HUES64 (cell line): ENCODE results near the gene MYOC.
"Not testable (repeated sequence)": the region's sequence is repeated elsewhere in the genome, so short reads cannot be mapped to it uniquely, and the experiment has no call there.

Experiments
- H3K27ac ChIP-seq: 2 replicates; pipeline ENCODE4 v1.7.0; 2013; ENCODE audit warnings: low read depth, low read length, inconsistent platforms
- H3K27me3 ChIP-seq: 2 replicates; pipeline ENCODE4 v1.6.1; 2013; ENCODE audit warnings: mild to moderate bottlenecking, low read length; ENCODE audit not compliant: insufficient read depth
- H3K36me3 ChIP-seq: 2 replicates; pipeline ENCODE4 v1.6.1; 2013; ENCODE audit warnings: mild to moderate bottlenecking, low read length; ENCODE audit not compliant: insufficient read depth
- H3K4me1 ChIP-seq: 2 replicates; pipeline ENCODE4 v1.6.1; 2013; ENCODE audit warnings: mild to moderate bottlenecking, low read length, moderate library complexity; ENCODE audit not compliant: insufficient read depth
- H3K4me3 ChIP-seq: 2 replicates; pipeline ENCODE4 v1.5.1; 2013; ENCODE audit warnings: mild to moderate bottlenecking, low read length, moderate library complexity
- H3K9ac ChIP-seq: 2 replicates; pipeline ENCODE4 v1.6.1; 2013; ENCODE audit warnings: mild to moderate bottlenecking, low read depth, low read length
- H3K9me3 ChIP-seq: 2 replicates; pipeline ENCODE4 v1.6.1; 2013; ENCODE audit warnings: low read depth, low read length; ENCODE audit not compliant: insufficient read depth
- WGBS: fragments of 150-250, 120-280 bp; methylation state at CpG from one replicate; pipeline ENCODE4 v1.1.7; 2013; ENCODE audit warnings: missing lambda C conversion rate; 5-methylcytosine and 5-hydroxymethylcytosine counted together

MYOC gene

GRCh38 chr1:171664976-171665375 lies 12.5 kb upstream of the MYOC start:
- H3K9ac ChIP-seq: no peak overlapping the region

DNA sequence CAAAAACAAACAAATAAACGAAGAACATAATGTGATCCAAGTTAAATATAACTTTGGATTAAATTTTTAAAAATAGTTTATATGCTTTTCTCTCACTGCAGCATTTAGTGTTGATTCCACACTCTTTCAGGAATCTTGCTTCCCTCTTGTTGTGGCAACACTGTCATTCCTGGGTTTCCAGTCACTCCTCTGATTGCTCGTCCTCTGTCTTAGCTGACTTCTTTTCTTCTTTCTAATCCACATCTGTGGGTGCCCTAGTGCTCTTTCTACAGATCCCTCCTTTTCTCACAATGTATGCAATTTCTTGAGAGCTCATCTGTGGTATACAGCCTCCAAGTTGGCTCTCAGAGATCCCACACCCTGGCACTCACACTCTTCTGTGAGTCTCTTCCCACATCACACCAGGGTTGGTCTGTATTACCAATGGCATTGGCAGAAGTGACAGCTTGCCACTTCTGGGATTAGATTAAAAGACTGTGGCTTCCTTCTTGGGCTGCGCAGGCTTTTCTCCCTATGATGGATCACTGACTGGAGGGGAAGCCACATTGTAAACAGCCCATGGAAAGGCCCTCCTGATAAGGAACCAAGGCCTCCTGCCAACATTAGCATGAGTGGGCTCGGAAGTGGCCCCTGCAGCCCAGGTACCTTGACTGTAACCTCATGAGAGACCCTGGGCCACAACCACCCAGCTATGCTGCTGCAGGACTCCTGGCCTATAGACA lies 11.5 kb upstream of the MYOC start:
- Histone ChIP-seq H3K9ac (no peak overlapping the region), H3K9me3 (no peaks in the 10 kb centered on the region), H3K4me1 (no peaks in the 10 kb centered on the region; the same call in 1 of the 2 replicates), H3K27me3 (no peaks in the 10 kb centered on the region), H3K4me3 (no peak overlapping the region), H3K27ac (no peak overlapping the region), H3K36me3 (no peaks in the 10 kb centered on the region)
- 80% methylated on average over 3 of the region's 4 CpGs for whole genome bisulfite sequencing

More at GRCh38 chr1:171664976-171665375, 12.5 kb upstream of the MYOC start:
- Histone ChIP-seq H3K4me1 (no peaks in the 10 kb centered on the region; the same call in 1 of the 2 replicates), H3K36me3 (no peaks in the 10 kb centered on the region), H3K27ac (no peak overlapping the region), H3K4me3 (no peak overlapping the region), H3K9me3 (no peaks in the 10 kb centered on the region), H3K27me3 (no peaks in the 10 kb centered on the region)

DNA sequence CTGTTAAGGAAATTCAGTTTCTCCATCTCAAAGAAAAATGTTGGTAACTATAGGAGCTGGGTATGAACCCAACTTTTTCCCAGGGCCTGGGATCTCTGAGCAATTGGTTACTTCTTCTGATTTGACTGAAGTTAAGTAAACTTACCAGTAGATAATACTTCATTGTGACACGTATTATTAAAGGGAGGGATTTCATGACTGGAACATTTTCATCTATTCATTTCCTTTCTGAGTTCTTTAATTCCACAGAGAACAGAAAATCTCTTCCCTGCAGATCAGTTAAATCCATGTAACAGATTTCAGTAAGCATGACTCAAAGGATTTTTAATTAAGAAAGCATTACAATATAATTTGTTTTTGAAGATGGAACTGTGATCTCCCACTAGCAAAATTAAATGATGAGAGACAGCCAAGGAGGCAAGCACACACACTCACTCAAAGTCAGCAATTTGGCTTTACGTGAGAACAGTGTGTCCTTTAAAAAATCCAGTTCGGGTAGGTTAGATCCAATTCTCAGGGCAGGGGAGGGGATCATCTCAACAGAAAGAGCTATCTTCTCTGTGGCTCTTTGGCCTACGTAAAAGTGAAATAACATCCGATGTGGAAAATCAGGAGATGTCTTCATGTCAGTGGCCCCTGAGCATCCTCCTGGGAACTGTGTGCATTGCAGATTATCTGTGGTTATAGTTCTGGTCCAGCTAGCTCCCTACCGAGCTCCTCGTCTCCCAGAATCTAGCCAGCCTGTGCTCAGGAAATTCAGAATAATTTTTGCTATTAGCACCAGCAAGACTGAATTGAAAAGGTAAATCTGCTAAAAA lies 10.8 kb upstream of the MYOC start:
- H3K4me1 ChIP-seq: no peaks in the 10 kb centered on the region; the same call in 1 of the 2 replicates
- H3K27ac ChIP-seq: no peak overlapping the region
- WGBS: 94% methylated on average over 6 of the region's 7 CpGs

DNA sequence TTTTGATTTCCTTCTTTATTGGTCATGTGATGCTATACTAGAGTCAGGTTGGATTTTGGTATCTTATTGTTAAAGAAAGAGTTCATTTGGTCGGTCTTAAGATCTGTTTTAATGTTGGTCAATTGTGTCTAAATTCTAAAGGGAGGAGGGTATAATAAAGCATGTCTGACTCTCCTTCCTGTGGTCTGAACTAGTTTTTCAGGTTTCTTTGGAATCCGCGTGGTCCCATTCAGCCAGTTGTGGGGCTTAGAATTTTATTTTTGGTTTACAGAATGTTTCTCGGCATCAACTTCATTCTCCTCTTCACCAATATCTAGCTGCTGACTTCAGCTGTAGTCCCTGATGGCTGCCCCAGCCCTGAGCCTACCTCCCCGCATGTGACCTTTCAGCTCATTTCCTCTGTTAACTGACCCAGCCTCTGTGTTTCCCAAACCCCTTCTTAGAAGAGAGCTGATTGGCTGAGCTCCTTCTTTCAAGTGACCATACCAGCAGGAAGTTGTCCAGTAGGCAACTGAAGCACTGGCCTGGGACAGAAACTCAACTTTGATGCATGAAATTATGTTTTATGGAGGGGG lies 8.7 kb upstream of the MYOC start:
- H3K36me3 ChIP-seq: no peaks in the 10 kb centered on the region
- no peak overlapping the region for H3K27ac ChIP-seq
- no peaks in the 10 kb centered on the region; the same call in 1 of the 2 replicates for H3K4me1 ChIP-seq
- no peaks in the 10 kb centered on the region for H3K27me3 ChIP-seq
- H3K9ac ChIP-seq: no peak overlapping the region
- WGBS: 89% methylated on average over 5 of the region's 5 CpGs
- no peak overlapping the region for H3K4me3 ChIP-seq
- H3K9me3 ChIP-seq: no peaks in the 10 kb centered on the region

More for the DNA sequence above, 10.8 kb upstream of the MYOC start:
- Histone ChIP-seq H3K27me3 (no peaks in the 10 kb centered on the region), H3K9ac (no peak overlapping the region), H3K9me3 (no peaks in the 10 kb centered on the region), H3K4me3 (no peak overlapping the region), H3K36me3 (no peaks in the 10 kb centered on the region)

DNA sequence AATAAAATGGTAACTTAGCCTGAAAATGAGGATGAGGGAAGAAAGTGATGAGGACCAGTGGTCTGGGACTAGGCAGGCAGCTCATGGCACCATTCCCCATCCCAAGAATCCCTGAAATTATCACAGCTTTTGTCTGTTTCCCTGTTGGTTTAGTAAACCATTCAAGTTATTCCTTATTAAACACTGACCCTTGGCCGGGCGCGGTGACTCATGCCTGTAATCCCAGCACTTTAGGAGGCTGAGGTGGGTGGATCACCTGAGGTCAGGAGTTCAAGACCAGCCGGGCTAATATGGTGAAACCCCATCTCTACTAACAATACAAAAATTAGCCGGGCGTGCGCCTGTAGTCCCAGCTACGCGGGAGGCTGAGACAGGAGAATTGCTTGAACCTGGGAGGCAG lies 3.7 kb upstream of the MYOC start:
- H3K9me3 ChIP-seq, H3K9ac ChIP-seq, H3K27me3 ChIP-seq, H3K4me1 ChIP-seq, H3K4me3 ChIP-seq, H3K27ac ChIP-seq, H3K36me3 ChIP-seq: not testable (repeated sequence)
- 95% methylated on average over 9 of the region's 9 CpGs for WGBS

- Histone ChIP-seq H3K4me1 (0 out of 2 replicates have a peak, but pooled peaks cover 5% of the 10 kb centered on the region), H3K9ac (no peak overlapping the region), H3K27me3 (no peaks in the 10 kb centered on the region), H3K4me3 (no peak overlapping the region), H3K27ac (no peak overlapping the region), H3K9me3 (no peaks in the 10 kb centered on the region), H3K36me3 (no peaks in the 10 kb centered on the region)
- 84% methylated on average over 6 of the region's 6 CpGs for WGBS
Observed at GRCh38 chr1:171655746-171656116, 3.2 kb upstream of the MYOC start.

DNA sequence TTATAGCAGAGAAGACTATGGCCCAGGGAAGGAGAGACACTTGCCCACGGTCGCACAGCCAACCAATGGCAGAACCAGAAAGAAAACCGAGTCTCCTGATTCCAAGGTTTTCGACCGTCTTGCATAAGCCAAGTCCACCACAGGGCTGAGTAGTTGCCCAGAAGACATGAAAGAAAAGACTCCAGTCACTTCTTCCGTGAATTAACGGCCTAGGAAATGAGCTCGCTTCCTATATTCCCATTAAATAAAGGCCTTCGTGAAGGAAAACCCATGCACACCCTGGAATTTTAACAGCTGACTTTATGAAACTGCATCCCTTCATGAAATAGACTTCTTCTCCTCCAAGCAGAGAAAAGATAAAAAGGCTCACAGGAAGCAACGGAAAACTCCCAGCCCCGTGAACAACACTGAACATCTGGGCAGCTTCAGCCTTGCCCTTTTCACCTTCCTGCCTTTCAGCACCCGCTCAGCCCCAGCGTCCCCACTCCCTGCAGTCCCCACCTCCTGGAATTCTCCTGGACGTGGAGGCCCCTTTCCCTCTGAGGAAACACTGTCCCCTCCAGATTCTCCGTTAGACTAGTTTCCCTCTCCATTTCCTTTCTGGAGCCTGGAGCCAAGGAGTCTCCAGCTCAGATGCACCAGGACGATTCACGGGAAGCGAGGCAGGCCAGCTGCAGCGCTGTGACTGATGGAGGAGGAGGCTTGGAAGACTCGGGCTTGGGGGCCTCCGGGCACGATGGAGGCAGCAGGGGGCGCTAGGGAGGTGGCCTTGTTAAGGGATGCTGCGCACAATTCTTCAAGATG lies 2.7 kb upstream of the MYOC start:
- no peak overlapping the region for H3K27ac ChIP-seq
- 0 out of 2 replicates have a peak, but pooled peaks cover 5% of the 10 kb centered on the region for H3K4me1 ChIP-seq
- H3K36me3 ChIP-seq: no peaks in the 10 kb centered on the region
- H3K4me3 ChIP-seq: no peak overlapping the region
- no peaks in the 10 kb centered on the region for H3K9me3 ChIP-seq
- no peak overlapping the region for H3K9ac ChIP-seq
- 48% methylated on average over 24 of the region's 24 CpGs for WGBS
- H3K27me3 ChIP-seq: no peaks in the 10 kb centered on the region

GRCh38 chr1:171654201-171654941 lies 1.9 kb upstream of the MYOC start:
- no peak overlapping the region for H3K9ac ChIP-seq
- H3K4me1 ChIP-seq: 0 out of 2 replicates have a peak, but pooled peaks cover 5% of the 10 kb centered on the region
- 78% methylated on average over 8 of the region's 8 CpGs for WGBS
- H3K9me3 ChIP-seq: no peaks in the 10 kb centered on the region
- no peak overlapping the region for H3K27ac ChIP-seq
- no peaks in the 10 kb centered on the region for H3K27me3 ChIP-seq
- no peak overlapping the region for H3K4me3 ChIP-seq
- no peaks in the 10 kb centered on the region for H3K36me3 ChIP-seq

DNA sequence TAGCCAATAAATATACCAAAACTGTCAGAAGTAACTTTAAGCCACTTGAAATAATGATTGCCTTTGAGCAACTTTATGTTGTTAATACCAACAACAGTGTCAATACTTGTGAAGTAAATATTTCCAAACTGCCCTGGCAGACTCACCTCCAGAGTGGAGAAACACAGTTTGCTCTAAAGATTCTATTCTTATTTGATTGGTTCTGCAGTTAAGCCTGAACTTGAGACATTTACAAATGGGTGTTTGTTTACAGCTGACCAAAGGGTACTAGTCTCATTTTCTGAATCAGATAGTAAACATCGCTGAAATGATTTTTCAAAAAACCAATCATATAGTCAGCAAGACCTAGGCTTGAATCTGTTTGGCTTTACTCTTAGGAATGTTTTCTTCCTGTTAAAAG lies 1.3 kb upstream of the MYOC start:
- Histone ChIP-seq H3K9me3 (no peaks in the 10 kb centered on the region), H3K36me3 (no peaks in the 10 kb centered on the region), H3K27me3 (no peaks in the 10 kb centered on the region), H3K4me3 (no peak overlapping the region), H3K27ac (no peak overlapping the region), H3K9ac (no peak overlapping the region), H3K4me1 (0 out of 2 replicates have a peak, but pooled peaks cover 5% of the 10 kb centered on the region)
- 82% methylated on average over 1 of the region's 1 CpG for WGBS

DNA sequence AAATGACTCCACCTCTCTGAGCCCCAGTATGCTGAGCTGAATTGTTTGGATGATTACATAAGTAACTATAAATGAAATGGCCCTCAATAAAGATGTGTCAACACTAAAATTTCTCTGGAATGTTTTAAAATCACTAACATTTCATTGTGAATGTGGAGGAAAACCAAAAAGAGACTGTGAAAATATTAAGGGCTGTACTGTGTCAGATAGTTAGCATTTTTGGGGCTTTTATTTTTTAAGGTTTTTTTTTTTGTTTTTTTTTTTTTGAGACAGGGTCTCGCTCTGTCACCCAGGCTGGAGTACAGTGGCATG lies 6.3 kb downstream of the MYOC start:
- H3K9me3 ChIP-seq: no peaks in the 10 kb centered on the region
- no peaks in the 10 kb centered on the region for H3K36me3 ChIP-seq
- no peak overlapping the region for H3K9ac ChIP-seq
- 100% methylated on average over 1 of the region's 1 CpG for WGBS
- no peak overlapping the region for H3K4me3 ChIP-seq
- no peaks in the 10 kb centered on the region for H3K27me3 ChIP-seq
- H3K27ac ChIP-seq: no peak overlapping the region
- peaks cover 9% of the 10 kb centered on the region for H3K4me1 ChIP-seq
